Measurements from ENCODE around the gene ZC3HAV1.

ZC3HAV1 gene

GRCh38 chr7:139036901-139037300, 72.6 kb downstream of the ZC3HAV1 start:
- Histone ChIP-seq H3K4me2 (ENCODE audit: low read length) (no peak overlapping the region), H3K9me2 (ENCODE audit: low read depth, low read length) (no peaks in the 10 kb centered on the region), H3K9me3 (ENCODE audit: low read length) (no peaks in the 10 kb centered on the region), H4K20me1 (ENCODE audit: insufficient read depth, low read length) (no peaks in the 10 kb centered on the region), H3K27me3 (ENCODE audit: insufficient read depth, low read length) (0 out of 2 replicates have a peak, but pooled peaks cover 4% of the 10 kb centered on the region), H3K4me3 (ENCODE audit: low read depth, low read length, poor library complexity, severe bottlenecking) (no peak overlapping the region), H3K9ac (ENCODE audit: low read length) (no peak overlapping the region), H3F3A (ENCODE audit: insufficient read depth, low read length) (no peaks in the 10 kb centered on the region), H3K79me2 (ENCODE audit: insufficient read depth, low read length) (no peaks in the 10 kb centered on the region), H3K36me3 (ENCODE audit: insufficient read depth, low read length) (no peaks in the 10 kb centered on the region), H3K27ac (ENCODE audit: low read depth, low read length, poor library complexity, severe bottlenecking) (no peak overlapping the region), H2AFZ (ENCODE audit: low read length) (no peak overlapping the region), H3K4me1 (ENCODE audit: insufficient read depth, low read length, severe bottlenecking) (peaks cover 4% of the 10 kb centered on the region)
- TF ChIP-seq EZH2 (IDR thresholded peaks at IDR 0.05; ENCODE audit: borderline replicate concordance, low read length), result no peak
- TF ChIP-seq CTCF (IDR thresholded peaks at IDR 0.05; ENCODE audit: low read length), result no peak

DNA sequence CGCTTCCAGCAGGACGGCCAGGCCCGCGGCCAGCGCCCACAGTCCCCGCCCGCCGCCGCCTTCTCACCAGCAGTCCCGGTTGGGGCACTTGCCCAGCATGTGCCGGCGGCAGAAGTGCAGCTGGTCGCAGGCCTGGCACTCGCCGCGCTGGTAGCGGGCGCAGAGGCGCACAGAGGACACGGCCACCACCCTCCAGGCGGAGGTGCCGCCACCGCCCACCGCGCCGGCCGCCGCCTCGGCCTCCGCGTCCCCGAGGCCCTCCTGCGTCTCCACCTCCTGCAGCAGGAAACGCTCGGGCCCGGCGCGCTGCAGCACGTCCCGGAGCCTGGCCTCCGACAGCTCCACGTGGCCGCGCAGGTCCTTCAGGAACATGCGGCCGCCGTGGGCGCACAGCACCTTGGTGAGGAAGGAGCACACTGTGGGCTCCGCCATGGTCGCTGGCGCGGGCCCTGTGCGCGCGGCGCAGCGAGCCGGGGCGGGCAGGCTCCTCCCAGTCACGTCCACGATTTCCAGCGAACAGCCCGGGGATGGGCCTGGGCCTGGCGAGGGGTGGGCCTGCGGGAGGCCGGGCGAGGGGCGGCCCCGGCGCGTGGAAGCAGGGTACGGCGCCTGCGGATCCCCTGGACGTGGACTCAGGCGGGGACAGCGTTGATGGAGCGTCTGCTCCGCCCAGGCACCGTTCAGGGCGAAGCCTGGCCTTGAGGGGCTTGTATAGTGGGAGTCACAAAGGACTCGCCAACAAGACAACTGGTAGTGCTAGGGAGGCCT, 73.8 kb downstream of the ZC3HAV1 start, which contains the start of gene ZC3HAV1L:
ZC3HAV1L (minus strand) TSS at position 457 of the 768 bp plus-strand sequence; CDS start at position 432, 25 bp downstream.
- no peak within 1 kb of the TSS for H2AFZ ChIP-seq (ENCODE audit: low read length)
- TF ChIP-seq CTCF (IDR thresholded peaks at IDR 0.05; ENCODE audit: low read length) (no peak), EZH2 (IDR thresholded peaks at IDR 0.05; ENCODE audit: borderline replicate concordance, low read length) (no peak)

DNA sequence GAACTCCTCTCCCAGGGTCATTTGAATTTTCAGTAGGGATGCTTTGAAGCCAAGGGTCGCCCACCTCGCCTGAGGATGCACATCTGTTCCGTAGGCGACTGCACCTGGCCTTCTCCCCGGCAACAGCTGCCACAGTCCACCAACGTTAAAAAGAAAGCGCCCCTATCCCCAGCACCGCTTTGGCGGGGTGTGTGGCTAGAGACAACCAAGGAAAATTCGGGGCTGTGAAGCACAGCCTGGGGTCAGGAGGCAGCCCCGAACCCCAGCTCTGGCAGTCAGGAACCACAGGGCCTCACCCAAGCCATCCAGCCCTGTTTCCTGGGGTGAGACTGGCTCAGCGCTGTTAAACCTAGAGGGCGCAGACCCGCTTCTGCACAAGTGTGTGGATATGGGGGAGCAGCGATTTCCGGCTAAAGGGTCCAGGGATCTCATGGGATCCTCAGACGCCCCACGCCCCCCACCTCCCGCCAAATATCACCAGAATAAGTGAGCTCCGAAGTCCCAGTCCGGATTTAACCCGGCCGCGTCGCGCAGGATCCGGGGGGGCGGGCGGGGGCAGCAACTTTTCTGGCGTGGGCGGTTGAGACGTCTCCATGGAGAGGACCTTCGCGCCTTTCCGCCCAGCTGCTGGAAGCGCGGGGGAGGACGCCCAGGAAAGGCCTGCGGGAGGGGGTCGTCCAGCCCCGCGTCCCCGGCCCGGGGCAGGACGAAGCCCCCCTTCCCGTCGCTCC, 74.5 kb downstream of the ZC3HAV1 start:
- Histone ChIP-seq H3K27me3 (ENCODE audit: insufficient read depth, low read length) (0 out of 2 replicates have a peak, but pooled peaks cover 4% of the 10 kb centered on the region), H3K79me2 (ENCODE audit: insufficient read depth, low read length) (no peaks in the 10 kb centered on the region), H3K27ac (ENCODE audit: low read depth, low read length, poor library complexity, severe bottlenecking) (no peak overlapping the region), H3K4me3 (ENCODE audit: low read depth, low read length, poor library complexity, severe bottlenecking) (peak overlapping the region; percentile 53), H3K9me2 (ENCODE audit: low read depth, low read length) (no peaks in the 10 kb centered on the region), H3K9me3 (ENCODE audit: low read length) (no peaks in the 10 kb centered on the region), H3K36me3 (ENCODE audit: insufficient read depth, low read length) (no peaks in the 10 kb centered on the region), H4K20me1 (ENCODE audit: insufficient read depth, low read length) (no peaks in the 10 kb centered on the region), H3F3A (ENCODE audit: insufficient read depth, low read length) (no peaks in the 10 kb centered on the region), H3K4me1 (ENCODE audit: insufficient read depth, low read length, severe bottlenecking) (no peaks in the 10 kb centered on the region), H2AFZ (ENCODE audit: low read length) (no peak overlapping the region), H3K4me2 (ENCODE audit: low read length) (peak overlapping the region; percentile 49; the same call in 1 of the 2 replicates), H3K9ac (ENCODE audit: low read length) (no peak overlapping the region; the same call in 1 of the 2 replicates)
- no peak for TF ChIP-seq CTCF (IDR thresholded peaks at IDR 0.05; ENCODE audit: low read length)
- TF ChIP-seq EZH2 (IDR thresholded peaks at IDR 0.05; ENCODE audit: borderline replicate concordance, low read length), result no peak

More for the DNA sequence above, 73.8 kb downstream of the ZC3HAV1 start, which contains the start of gene ZC3HAV1L:
- Histone ChIP-seq H4K20me1 (ENCODE audit: insufficient read depth, low read length) (no peaks in the 10 kb centered on the region), H3K4me2 (ENCODE audit: low read length) (peak within 1 kb of the TSS; percentile 49; the same call in 1 of the 2 replicates), H3F3A (ENCODE audit: insufficient read depth, low read length) (no peaks in the 10 kb centered on the region), H3K4me3 (ENCODE audit: low read depth, low read length, poor library complexity, severe bottlenecking) (peak within 1 kb of the TSS; percentile 53), H3K79me2 (ENCODE audit: insufficient read depth, low read length) (no peaks in the 10 kb centered on the region), H3K4me1 (ENCODE audit: insufficient read depth, low read length, severe bottlenecking) (no peaks in the 10 kb centered on the region), H3K36me3 (ENCODE audit: insufficient read depth, low read length) (no peaks in the 10 kb centered on the region), H3K9ac (ENCODE audit: low read length) (no peak within 1 kb of the TSS; the same call in 1 of the 2 replicates), H3K9me2 (ENCODE audit: low read depth, low read length) (no peaks in the 10 kb centered on the region), H3K27ac (ENCODE audit: low read depth, low read length, poor library complexity, severe bottlenecking) (no peak within 1 kb of the TSS), H3K9me3 (ENCODE audit: low read length) (no peaks in the 10 kb centered on the region), H3K27me3 (ENCODE audit: insufficient read depth, low read length) (0 out of 2 replicates have a peak, but pooled peaks cover 4% of the 10 kb centered on the region)

All from OCI-LY1 (cell line).